ENCODE measurements around the gene CCDC7. TPM values are rescaled to one million over a fixed set of nuclear protein-coding genes. Genes with fewer than 3 reads are reported as not detected.

Gene CCDC7
- total RNA-seq, 1 experiment from 2014 or later, result 6.0 TPM

DNA sequence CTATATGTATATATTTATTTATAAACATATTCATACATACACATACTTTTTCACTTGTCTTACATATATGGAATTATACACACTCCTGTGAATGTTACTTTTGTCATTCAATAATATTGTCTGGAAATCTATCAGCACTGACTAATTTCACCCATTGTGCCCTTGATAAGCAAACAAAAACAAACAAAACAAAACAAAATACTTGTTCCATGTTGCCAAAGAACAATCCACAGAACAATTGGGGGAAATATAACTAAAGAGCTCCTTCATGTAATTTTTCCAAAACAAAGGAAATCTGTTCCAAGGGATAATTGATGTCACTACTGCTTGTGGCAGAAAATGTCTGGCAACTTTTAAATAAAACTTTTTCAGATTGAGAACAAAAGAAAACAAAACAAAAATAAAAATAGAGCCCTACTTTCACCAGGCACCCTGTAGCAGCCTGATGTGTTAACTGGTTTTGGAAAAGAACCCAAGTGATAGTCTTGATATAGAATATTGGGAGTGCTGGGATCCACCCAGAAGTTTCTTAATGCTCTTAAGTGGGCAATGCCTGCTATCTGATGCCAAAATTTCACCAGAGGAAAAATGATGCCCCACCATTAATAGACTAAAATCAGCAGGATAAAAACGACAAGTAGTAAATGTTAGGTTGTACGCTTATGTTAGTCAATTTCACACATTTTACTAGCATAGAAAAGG lies 34.0 kb upstream of the CCDC7 start:
- ATAC-seq (no peak), DNase-seq (ENCODE audit: low read depth, low spot score) (no peak)
- H3K4me1 ChIP-seq (ENCODE audit: control insufficient read depth, insufficient read depth, low read length), result no peaks in the 10 kb centered on the region
- no peaks in the 10 kb centered on the region for H3K9me3 ChIP-seq (ENCODE audit: control insufficient read depth, insufficient read depth, low read depth, low read length)
- ChIA-PET POLR2A (no interaction called here), CTCF (no interaction called here)
- no peaks in the 10 kb centered on the region for H3K36me3 ChIP-seq (ENCODE audit: control insufficient read depth, insufficient read depth, low read length)
- BruUV-seq (replicated peaks), result no TSS peak
- no peak overlapping the region for H3K4me3 ChIP-seq (ENCODE audit: low read depth in 2 of 2, low read length in 2 of 2)
- in situ Hi-C loops (cut with HindIII; ENCODE audit: low pct_unique_long_range_greater_than_20kb, low sequenced_read_pairs), result no loop called here
- intact Hi-C loops (cut with micrococcal nuclease; ENCODE audit: unreplicated experiment), result no loop called here
- no peak overlapping the region for H3K27ac ChIP-seq (ENCODE audit: low read length)
- TF ChIP-seq TCF7L2 (IDR thresholded peaks at IDR 0.05; ENCODE audit: low read depth, low read length), result no peak
- no peaks in the 10 kb centered on the region for H3K27me3 ChIP-seq (ENCODE audit: control insufficient read depth, insufficient read depth, low read length)

- H3K9me3 ChIP-seq (ENCODE audit: control insufficient read depth, insufficient read depth, low read depth, low read length), result no peaks in the 10 kb centered on the region
- ChIA-PET CTCF (no interaction called here), POLR2A (no interaction called here)
- ATAC-seq (no peak), DNase-seq (ENCODE audit: low read depth, low spot score) (no peak)
- TF ChIP-seq TCF7L2 (IDR thresholded peaks at IDR 0.05; ENCODE audit: low read depth, low read length), result no peak
- no peak for TF ChIP-seq CTCF (IDR thresholded peaks at IDR 0.05)
- no peak overlapping the region for H3K4me3 ChIP-seq (ENCODE audit: low read depth in 2 of 2, low read length in 2 of 2)
- H3K27ac ChIP-seq (ENCODE audit: low read length), result no peak overlapping the region
- no peaks in the 10 kb centered on the region for H3K27me3 ChIP-seq (ENCODE audit: control insufficient read depth, insufficient read depth, low read length)
- H3K36me3 ChIP-seq (ENCODE audit: control insufficient read depth, insufficient read depth, low read length), result no peaks in the 10 kb centered on the region
- H3K4me1 ChIP-seq (ENCODE audit: control insufficient read depth, insufficient read depth, low read length), result no peaks in the 10 kb centered on the region
- intact Hi-C loops (cut with micrococcal nuclease; ENCODE audit: unreplicated experiment) (no loop called here), in situ Hi-C loops (cut with HindIII; ENCODE audit: low pct_unique_long_range_greater_than_20kb, low sequenced_read_pairs) (no loop called here)
- no TSS peak for BruUV-seq (replicated peaks)
Measured at GRCh38 chr10:32412499-32412853, 33.5 kb upstream of the CCDC7 start.

- DNase-seq (ENCODE audit: low read depth, low spot score) (no peak), ATAC-seq (no peak)
- no TSS peak for BruUV-seq (replicated peaks)
- intact Hi-C loops (cut with micrococcal nuclease; ENCODE audit: unreplicated experiment), result no loop called here
- ChIA-PET CTCF (no interaction called here), POLR2A (no interaction called here)
- Histone ChIP-seq H3K9me3 (ENCODE audit: control insufficient read depth, insufficient read depth, low read depth, low read length) (no peaks in the 10 kb centered on the region), H3K4me3 (ENCODE audit: low read depth in 2 of 2, low read length in 2 of 2) (no peak overlapping the region), H3K27ac (ENCODE audit: low read length) (no peak overlapping the region), H3K36me3 (ENCODE audit: control insufficient read depth, insufficient read depth, low read length) (no peaks in the 10 kb centered on the region), H3K4me1 (ENCODE audit: control insufficient read depth, insufficient read depth, low read length) (no peaks in the 10 kb centered on the region), H3K27me3 (ENCODE audit: control insufficient read depth, insufficient read depth, low read length) (no peaks in the 10 kb centered on the region)
- in situ Hi-C loops (cut with HindIII; ENCODE audit: low pct_unique_long_range_greater_than_20kb, low sequenced_read_pairs), result no loop called here
- TF ChIP-seq SIN3A (IDR thresholded peaks at IDR 0.05; ENCODE audit: borderline replicate concordance, insufficient read depth, low read depth, low read length) (no peak), POLR2AphosphoS5 (IDR thresholded peaks at IDR 0.05; ENCODE audit: low read depth, low read length) (no peak), CTCF (IDR thresholded peaks at IDR 0.05) (no peak), TCF7L2 (IDR thresholded peaks at IDR 0.05; ENCODE audit: low read depth, low read length) (no peak)
- TF ChIP-seq, protein P1, sequence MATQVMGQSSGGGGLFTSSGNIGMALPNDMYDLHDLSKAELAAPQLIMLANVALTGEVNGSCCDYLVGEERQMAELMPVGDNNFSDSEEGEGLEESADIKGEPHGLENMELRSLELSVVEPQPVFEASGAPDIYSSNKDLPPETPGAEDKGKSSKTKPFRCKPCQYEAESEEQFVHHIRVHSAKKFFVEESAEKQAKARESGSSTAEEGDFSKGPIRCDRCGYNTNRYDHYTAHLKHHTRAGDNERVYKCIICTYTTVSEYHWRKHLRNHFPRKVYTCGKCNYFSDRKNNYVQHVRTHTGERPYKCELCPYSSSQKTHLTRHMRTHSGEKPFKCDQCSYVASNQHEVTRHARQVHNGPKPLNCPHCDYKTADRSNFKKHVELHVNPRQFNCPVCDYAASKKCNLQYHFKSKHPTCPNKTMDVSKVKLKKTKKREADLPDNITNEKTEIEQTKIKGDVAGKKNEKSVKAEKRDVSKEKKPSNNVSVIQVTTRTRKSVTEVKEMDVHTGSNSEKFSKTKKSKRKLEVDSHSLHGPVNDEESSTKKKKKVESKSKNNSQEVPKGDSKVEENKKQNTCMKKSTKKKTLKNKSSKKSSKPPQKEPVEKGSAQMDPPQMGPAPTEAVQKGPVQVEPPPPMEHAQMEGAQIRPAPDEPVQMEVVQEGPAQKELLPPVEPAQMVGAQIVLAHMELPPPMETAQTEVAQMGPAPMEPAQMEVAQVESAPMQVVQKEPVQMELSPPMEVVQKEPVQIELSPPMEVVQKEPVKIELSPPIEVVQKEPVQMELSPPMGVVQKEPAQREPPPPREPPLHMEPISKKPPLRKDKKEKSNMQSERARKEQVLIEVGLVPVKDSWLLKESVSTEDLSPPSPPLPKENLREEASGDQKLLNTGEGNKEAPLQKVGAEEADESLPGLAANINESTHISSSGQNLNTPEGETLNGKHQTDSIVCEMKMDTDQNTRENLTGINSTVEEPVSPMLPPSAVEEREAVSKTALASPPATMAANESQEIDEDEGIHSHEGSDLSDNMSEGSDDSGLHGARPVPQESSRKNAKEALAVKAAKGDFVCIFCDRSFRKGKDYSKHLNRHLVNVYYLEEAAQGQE (IDR thresholded peaks at IDR 0.05; ENCODE audit: insufficient read depth in 1 of 2, low read depth in 2 of 2, low read length in 1 of 2), result no peak
Measured at GRCh38 chr10:32413513-32413912, 32.4 kb upstream of the CCDC7 start.
